ENCODE data around the gene HOXB4. TPM values are rescaled to one million over a fixed set of nuclear protein-coding genes. Genes with fewer than 3 reads are reported as not detected.

Gene HOXB4
- total and polyA plus RNA-seq, 8 donors = 0.45 to 5.1 (median 2.1) TPM; not detected in 2

DNA sequence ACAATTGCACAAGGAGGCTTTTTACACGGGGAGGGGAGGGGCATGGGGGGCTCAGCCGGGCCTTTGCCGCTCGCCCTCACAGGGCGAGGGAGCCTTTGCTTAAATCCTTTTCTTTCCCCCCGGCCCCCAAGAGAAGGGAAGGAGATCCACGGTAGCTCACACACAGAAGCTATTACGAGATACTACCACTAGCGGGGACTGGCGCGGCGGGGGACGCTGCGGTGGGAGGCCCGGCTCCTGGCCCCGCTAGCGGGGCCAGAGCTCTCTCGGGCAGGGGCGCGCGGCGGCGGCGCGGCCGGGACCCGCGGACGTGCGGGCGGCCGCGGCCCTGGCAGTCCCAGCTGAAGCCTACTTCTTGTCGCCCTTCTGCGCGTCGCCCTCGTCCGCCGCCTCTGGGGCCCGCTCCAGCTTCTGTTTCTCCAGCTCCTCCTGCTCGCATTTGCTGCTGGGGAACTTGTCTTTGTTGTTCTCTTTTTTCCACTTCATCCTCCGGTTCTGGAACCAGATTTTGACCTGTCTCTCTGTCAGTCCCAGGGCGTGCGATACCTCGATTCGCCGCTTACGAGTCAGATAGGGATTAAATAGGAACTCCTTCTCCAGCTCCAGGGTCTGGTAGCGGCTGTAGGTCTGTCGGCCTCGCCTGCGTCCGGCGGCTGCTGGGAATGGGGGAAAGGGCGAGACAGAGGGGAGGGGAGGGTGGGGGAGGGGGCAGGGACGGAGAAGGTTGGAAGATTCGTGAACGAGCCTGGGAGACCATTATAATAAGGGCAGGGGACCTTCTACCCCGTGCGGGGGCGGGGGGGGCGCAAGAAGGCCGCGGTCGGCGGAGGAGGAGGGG, 34.9 kb upstream of the HOXB4 start:
- WGBS, 5 donors = 3 to 5% (median 3%) methylated on average over 62 to 67 of the region's 67 CpGs
- Histone ChIP-seq H3K4me1 (peaks cover 36 to 67% (median 58%) of the 10 kb centered on the region in 4 donors), H3K27ac (peak overlapping the region in 4 of 5 donors; percentile 73 to 93 (median 80)), H3K36me3 (no peaks in the 10 kb centered on the region), H3K9me3 (no peaks in the 10 kb centered on the region), H3K27me3 (peaks cover 10 to 100% (median 100%) of the 10 kb centered on the region in 3 donors), H3K4me3 (peak overlapping the region; percentile 48 to 62 (median 58))
- intact Hi-C loops (cut with DNase I; ENCODE audit: low total_unique reads) = no loop called here
- TF ChIP-seq EP300 (IDR thresholded peaks at IDR 0.05) (no peak), POLR2A (IDR thresholded peaks at IDR 0.05) (no peak), POLR2AphosphoS5 (IDR thresholded peaks at IDR 0.05) (no peak)
- TF ChIP-seq, protein P1, sequence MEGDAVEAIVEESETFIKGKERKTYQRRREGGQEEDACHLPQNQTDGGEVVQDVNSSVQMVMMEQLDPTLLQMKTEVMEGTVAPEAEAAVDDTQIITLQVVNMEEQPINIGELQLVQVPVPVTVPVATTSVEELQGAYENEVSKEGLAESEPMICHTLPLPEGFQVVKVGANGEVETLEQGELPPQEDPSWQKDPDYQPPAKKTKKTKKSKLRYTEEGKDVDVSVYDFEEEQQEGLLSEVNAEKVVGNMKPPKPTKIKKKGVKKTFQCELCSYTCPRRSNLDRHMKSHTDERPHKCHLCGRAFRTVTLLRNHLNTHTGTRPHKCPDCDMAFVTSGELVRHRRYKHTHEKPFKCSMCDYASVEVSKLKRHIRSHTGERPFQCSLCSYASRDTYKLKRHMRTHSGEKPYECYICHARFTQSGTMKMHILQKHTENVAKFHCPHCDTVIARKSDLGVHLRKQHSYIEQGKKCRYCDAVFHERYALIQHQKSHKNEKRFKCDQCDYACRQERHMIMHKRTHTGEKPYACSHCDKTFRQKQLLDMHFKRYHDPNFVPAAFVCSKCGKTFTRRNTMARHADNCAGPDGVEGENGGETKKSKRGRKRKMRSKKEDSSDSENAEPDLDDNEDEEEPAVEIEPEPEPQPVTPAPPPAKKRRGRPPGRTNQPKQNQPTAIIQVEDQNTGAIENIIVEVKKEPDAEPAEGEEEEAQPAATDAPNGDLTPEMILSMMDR (IDR thresholded peaks at IDR 0.05) = peak in 1 of 7 experiments; percentile 7
- DNase-seq = peak in 1 of 2 donors; percentile 66

DNA sequence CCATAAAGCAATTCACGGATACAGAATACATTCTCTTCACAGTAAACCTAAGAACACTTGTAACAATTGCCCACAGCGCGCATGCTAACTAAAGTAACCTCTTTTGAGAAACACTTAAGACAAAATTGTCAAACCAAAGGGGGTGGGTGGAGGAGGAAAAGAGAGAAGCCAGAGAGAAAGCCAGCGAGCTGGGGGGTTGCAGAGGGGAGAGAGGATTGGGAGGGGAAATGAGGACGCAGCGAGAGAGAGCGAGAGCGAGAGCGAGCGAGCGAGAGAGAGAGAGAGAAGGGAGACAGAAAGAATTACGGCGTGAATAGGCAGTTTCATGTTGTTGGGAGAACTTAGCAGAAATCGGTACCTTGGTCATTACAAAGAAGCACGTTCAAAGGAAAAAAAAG, 34.3 kb upstream of the HOXB4 start:
- Histone ChIP-seq H3K4me3 (peak overlapping the region; percentile 48 to 62 (median 58)), H3K4me1 (peaks cover 30 to 60% (median 53%) of the 10 kb centered on the region in 4 donors), H3K36me3 (no peaks in the 10 kb centered on the region), H3K27me3 (peaks cover 4 to 100% (median 100%) of the 10 kb centered on the region in 3 donors), H3K9me3 (no peaks in the 10 kb centered on the region), H3K27ac (peak overlapping the region in 4 of 5 donors; percentile 73 to 93 (median 80))
- TF ChIP-seq EP300 (IDR thresholded peaks at IDR 0.05) (no peak), POLR2A (IDR thresholded peaks at IDR 0.05) (no peak), POLR2AphosphoS5 (IDR thresholded peaks at IDR 0.05) (no peak)
- TF ChIP-seq, protein P1 (IDR thresholded peaks at IDR 0.05) = no peak
- 4 to 10% (median 6%) methylated on average over 15 of the region's 15 CpGs for WGBS, 5 donors
- intact Hi-C loops (cut with DNase I; ENCODE audit: low total_unique reads) = no loop called here
- no peak for DNase-seq

GRCh38 chr17:48611681-48612455, 33.7 kb upstream of the HOXB4 start:
- Histone ChIP-seq H3K9me3 (no peaks in the 10 kb centered on the region), H3K27ac (peak overlapping the region in 4 of 5 donors; percentile 73 to 93 (median 80)), H3K4me1 (peaks cover 30 to 59% (median 51%) of the 10 kb centered on the region in 4 donors), H3K27me3 (peaks cover 3 to 100% (median 100%) of the 10 kb centered on the region in 3 donors), H3K36me3 (no peaks in the 10 kb centered on the region), H3K4me3 (peak overlapping the region; percentile 48 to 62 (median 58))
- WGBS, 5 donors = 6 to 13% (median 9%) methylated on average over 30 to 36 of the region's 36 CpGs
- intact Hi-C loops (cut with DNase I; ENCODE audit: low total_unique reads) = no loop called here
- no peak for TF ChIP-seq EP300 (IDR thresholded peaks at IDR 0.05)
- TF ChIP-seq POLR2AphosphoS5 (IDR thresholded peaks at IDR 0.05) = no peak
- TF ChIP-seq POLR2A (IDR thresholded peaks at IDR 0.05) = no peak
- TF ChIP-seq, protein P1 (IDR thresholded peaks at IDR 0.05) = no peak
- DNase-seq = no peak

- Histone ChIP-seq H3K27ac (peak overlapping the region in 4 of 5 donors; percentile 73 to 93 (median 80)), H3K36me3 (no peaks in the 10 kb centered on the region), H3K4me1 (peaks cover 30 to 56% (median 51%) of the 10 kb centered on the region in 4 donors), H3K9me3 (peaks cover 0 to under 1% (median 0%) of the 10 kb centered on the region in 4 donors), H3K4me3 (peak overlapping the region; percentile 48 to 62 (median 58)), H3K27me3 (peaks cover 3 to 100% (median 100%) of the 10 kb centered on the region in 3 donors)
- TF ChIP-seq, protein P1 (IDR thresholded peaks at IDR 0.05) = no peak
- TF ChIP-seq POLR2A (IDR thresholded peaks at IDR 0.05) (no peak), EP300 (IDR thresholded peaks at IDR 0.05) (no peak)
- no peak for DNase-seq
- intact Hi-C loops (cut with DNase I; ENCODE audit: low total_unique reads) = no loop called here
- 3 to 9% (median 4%) methylated on average over 15 to 22 of the region's 22 CpGs for WGBS, 5 donors
These were observed 33.1 kb upstream of the HOXB4 start for GRCh38 chr17:48611213-48611612.
